Stimulated activated CD8-positive, alpha-beta memory T cell treated with anti-CD3 and anti-CD28 coated beads, Interleukin-4, amount 100 ng/mL, for 24 hours (primary cell): Measurements from ENCODE around the gene PRRC2A.

Experiments
- DNase-seq: peaks from one replicate; pipeline ENCODE4 v3.0.0-alpha.2; 2020; ENCODE audit warnings: low read depth

Gene PRRC2A

DNA sequence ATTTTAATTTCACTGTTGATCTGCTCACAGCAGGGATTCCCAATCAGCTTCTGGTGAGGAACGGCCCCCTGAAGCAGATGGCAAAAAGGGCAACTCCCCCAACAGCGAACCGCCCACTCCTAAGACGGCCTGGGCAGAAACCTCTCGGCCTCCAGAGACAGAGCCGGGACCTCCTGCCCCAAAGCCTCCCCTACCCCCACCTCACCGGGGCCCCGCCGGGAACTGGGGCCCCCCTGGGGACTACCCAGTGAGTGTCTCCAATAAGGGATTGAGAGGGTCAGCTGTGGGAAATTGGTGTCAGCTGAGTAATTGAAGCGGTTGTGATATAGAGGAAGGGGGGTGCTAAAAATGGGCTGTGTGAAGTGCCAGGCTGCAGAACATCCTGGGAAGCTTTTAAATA is 6.4 kb downstream of the PRRC2A start:
- no peak for DNase-seq

DNA sequence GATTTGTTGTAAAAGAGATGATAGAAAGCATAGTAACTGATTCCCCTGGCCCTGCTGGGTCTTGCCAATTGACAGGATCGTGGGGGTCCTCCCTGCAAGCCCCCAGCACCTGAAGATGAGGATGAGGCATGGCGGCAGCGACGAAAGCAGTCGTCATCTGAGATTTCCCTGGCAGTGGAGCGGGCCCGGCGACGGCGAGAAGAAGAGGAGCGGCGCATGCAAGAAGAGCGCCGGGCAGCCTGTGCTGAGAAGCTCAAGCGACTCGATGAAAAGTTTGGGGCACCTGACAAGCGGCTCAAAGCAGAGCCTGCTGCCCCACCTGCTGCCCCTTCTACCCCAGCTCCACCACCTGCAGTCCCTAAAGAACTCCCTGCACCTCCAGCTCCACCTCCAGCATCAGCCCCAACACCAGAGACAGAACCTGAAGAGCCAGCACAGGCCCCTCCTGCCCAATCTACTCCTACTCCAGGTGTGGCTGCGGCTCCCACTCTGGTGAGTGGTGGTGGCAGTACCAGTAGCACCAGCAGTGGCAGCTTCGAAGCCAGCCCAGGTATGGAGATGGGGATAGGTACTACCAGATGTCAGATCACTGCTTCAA is 7.3 kb downstream of the PRRC2A start:
- no peak for DNase-seq

DNA sequence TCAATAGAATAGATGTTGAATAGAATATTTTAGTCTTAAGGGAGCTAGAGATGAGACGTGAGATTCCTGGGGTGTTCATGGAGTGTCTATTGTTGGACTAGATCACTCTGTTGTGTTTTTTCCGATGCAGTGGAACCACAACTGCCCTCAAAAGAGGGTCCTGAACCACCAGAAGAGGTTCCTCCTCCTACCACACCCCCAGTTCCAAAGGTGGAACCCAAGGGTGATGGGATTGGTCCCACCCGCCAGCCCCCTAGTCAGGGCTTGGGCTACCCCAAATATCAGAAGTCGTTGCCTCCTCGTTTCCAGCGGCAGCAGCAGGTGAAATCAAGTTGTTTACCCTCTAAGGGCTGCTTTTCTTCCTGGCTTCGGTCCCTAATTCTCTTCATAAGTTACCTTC is 8.5 kb downstream of the PRRC2A start:
- DNase-seq, result no peak

DNA sequence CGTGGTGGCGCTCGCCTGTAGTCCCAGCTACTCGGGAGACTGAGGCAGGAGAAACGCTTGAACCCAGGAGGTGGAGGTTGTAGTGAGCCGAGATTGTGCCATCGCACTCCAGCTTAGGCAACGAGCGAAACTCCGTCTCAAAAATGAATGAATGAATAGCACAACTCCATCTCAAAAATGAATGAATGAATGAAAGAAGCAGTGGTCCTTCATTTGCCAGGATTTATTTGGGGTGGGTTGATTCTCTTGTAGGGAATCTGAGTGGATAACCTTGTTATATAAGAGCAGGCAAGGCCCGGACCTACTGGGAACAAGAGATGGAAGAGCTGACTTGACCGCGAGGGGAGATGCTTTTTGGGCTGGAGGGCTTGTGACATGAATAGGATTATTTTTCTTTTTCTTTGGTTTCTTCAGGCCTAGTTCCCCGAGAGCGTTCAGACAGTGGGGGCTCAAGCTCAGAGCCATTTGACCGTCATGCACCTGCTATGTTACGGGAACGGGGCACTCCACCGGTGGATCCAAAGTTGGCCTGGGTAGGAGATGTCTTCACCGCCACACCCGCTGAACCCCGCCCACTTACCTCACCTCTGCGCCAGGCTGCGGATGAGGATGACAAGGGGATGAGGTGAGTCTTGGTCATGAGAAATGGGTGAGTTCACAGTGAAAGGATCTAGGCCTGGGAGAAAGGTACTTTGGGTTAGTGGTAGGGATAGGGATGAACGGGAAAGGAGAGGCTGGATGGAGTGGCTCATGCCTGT is 9.8 kb downstream of the PRRC2A start:
- no peak for DNase-seq

GRCh38 chr6:31631209-31631608 is 10.7 kb downstream of the PRRC2A start:
- no peak for DNase-seq

- no peak for DNase-seq
Observed at GRCh38 chr6:31631681-31632278, 11.3 kb downstream of the PRRC2A start.

DNA sequence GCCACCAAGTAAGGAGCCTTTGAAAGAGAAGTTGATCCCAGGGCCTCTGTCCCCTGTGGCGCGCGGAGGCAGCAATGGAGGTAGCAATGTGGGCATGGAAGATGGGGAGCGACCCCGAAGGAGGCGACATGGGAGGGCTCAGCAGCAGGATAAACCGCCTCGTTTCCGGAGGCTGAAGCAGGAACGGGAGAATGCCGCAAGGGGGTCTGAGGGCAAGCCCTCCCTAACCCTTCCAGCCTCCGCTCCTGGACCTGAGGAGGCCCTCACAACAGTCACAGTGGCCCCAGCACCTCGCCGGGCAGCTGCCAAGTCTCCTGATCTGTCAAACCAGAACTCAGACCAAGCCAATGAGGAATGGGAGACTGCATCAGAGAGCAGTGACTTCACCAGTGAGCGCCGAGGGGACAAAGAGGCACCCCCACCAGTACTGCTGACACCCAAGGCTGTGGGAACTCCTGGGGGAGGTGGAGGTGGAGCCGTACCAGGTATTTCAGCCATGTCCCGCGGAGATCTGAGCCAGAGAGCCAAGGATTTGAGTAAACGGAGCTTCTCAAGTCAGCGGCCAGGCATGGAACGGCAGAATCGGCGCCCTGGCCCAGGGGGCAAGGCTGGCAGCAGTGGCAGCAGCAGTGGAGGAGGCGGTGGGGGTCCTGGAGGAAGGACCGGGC is 11.9 kb downstream of the PRRC2A start:
- DNase-seq, result no peak

GRCh38 chr6:31633447-31633846 is 12.9 kb downstream of the PRRC2A start:
- DNase-seq, result no peak

GRCh38 chr6:31634131-31634530 is 13.6 kb downstream of the PRRC2A start:
- no peak for DNase-seq

GRCh38 chr6:31634969-31635575 is 14.6 kb downstream of the PRRC2A start:
- no peak for DNase-seq

DNA sequence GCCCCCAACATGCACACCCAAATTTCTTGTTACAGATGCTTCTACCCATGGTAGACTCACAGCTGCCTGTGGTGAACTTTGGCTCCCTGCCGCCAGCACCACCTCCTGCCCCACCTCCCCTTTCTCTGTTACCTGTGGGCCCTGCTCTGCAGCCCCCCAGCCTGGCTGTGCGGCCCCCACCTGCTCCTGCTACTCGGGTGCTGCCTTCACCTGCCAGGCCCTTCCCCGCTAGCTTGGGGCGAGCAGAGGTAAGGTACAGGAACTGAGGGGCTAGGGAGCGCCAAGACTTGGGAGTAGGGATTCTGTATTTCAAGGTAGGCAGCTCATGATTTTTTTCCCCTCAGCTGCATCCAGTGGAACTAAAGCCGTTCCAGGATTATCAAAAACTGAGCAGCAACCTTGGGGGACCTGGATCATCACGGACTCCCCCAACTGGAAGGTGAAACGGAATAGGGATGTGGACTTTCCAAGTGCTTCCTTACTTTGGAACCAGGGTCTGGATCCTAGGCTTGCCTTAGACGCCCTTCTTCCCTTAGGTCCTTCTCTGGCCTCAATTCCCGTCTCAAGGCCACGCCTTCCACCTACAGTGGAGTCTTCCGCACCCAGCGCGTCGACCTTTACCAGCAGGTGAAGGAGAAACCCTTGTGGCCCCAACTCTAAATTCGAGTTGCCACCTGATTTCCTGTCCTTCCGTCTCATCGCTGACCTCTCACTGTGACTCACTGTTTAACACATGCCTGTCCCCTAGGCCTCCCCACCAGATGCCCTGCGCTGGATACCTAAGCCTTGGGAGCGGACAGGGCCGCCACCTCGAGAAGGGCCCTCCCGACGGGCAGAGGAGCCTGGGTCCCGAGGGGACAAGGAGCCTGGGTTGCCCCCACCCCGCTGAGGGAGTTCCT is 16.4 kb downstream of the PRRC2A start:
- DNase-seq, result no peak

- no peak for DNase-seq
Observed at GRCh38 chr6:31639043-31639442, 18.5 kb downstream of the PRRC2A start.

DNA sequence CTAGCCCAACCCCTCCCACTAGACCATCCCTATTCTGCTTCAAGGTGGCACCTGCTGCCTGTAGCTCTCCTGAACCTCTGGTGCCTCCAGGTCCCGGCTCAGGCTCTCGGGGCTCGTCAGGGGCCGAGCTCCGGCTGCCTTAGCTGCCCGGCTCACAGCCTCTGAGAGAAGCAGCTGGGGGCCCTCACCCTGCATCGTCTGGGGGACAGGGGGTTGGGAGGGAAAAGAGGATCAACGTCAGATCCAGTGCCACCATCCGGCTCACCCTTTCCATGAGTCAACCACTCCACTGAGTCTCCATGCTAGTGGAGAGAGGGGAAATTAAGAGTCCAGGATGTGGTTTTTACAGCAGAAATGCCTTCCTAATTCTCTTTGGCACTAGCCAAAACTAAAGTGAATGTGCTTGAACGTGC is 18.9 kb downstream of the PRRC2A start:
- no peak for DNase-seq

- DNase-seq, result no peak
Observed at GRCh38 chr6:31640612-31641011, 20.1 kb downstream of the PRRC2A start.

DNA sequence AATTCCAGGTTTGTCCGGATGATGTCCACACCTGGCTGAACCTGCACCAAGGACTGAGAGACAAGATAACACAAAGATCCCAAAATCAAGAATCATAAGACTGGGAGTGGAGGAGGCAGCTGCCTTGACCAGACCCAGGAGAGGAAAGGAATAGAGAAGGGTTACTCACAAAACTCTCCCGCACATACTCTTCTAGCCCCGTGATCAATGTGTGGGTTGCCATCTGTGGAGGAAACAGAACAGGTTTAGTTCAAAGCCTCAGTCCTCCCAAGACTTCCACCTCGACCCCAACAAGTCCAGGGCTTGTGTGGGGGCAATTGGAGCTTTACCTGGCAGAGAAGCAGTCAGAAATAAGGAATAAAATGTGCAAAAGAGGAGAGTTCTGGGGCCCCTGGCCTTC is 20.9 kb downstream of the PRRC2A start:
- no peak for DNase-seq

DNA sequence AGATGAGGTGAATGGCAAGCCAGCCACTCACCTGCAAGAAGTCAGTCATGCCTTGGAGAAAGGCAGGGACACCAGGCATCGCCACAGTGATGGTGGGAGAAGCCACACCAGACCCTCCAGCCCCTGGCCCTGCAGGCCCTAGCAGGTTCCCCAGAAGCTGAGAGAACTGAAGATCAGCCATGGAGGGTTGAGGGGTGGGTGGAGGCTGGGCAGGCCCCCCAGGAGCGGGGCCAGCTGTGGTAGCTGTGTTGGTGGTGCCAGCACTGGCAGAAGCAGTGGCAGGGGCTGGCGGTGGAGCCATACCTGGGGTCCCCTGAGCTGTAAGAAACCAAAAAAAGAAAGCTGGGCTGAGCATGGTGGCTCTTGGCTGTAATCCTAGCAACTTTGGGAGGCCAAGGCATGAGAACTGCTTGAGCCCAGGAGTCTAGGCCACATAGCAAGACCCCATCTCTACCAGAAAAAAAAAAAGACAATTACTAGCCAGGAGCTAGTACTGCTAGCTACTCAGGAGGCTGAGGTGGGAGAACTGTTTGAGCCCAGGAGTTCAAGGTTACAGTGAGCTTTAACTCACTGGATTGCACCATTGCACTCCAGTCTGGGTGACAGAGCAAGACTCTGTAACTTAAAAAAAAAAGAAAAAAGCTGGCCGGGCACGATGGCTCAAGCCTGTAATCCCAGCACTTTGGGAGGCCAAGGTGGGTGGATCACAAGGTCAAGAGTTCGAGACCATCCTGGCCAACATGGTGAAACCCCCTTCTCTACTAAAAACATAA is 22.5 kb downstream of the PRRC2A start:
- DNase-seq, result no peak

DNA sequence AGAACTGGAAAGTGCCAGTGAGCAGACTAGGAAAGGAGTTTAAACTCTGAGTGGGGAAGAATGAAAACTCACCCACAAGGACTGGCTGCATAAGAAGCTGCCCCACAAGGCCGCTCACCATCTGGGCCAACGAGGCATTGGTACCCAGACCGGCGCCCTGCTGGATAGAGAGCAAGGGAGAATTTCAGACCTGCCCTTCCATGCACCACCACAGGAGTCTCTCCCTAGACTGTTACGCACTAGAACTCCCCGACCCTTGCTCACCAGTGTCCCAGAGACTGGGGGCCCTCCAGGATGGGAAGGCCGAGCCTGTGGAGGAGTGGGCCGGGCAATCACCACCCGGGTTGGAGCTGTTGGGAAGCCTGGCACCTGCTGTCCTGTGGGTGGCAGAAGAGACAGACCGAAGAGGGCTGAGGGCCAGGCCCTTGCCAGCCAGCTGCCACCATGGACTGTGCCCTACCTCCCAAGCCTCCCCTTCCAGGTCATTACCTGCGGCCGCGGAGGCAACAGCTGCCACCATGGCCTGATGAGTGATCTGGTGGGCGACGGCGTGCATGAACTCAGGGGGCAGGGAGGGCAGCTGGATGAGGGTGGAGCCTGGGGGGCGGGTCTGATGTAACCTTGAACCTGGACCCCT is 23.4 kb downstream of the PRRC2A start:
- DNase-seq, result no peak

- DNase-seq, result no peak
Observed at GRCh38 chr6:31645325-31645724, 24.8 kb downstream of the PRRC2A start.

GRCh38 chr6:31651602-31652191 is 31.2 kb downstream of the PRRC2A start:
- DNase-seq, result no peak
